ENCODE results near the gene ANKRD35. TPM values are rescaled to one million over a fixed set of nuclear protein-coding genes. Genes with fewer than 3 reads are reported as not detected.
A peak's percentile ranks its signal among the peaks of the same experiment; 100 is the strongest.

The ANKRD35 gene
- total and polyA plus RNA-seq, 9 of the 15 experiments (the other 6 are each of a cell fraction or from before 2014, with no cell fraction given), result 0.07 to 0.14 (median 0.07) TPM; not detected in 5

DNA sequence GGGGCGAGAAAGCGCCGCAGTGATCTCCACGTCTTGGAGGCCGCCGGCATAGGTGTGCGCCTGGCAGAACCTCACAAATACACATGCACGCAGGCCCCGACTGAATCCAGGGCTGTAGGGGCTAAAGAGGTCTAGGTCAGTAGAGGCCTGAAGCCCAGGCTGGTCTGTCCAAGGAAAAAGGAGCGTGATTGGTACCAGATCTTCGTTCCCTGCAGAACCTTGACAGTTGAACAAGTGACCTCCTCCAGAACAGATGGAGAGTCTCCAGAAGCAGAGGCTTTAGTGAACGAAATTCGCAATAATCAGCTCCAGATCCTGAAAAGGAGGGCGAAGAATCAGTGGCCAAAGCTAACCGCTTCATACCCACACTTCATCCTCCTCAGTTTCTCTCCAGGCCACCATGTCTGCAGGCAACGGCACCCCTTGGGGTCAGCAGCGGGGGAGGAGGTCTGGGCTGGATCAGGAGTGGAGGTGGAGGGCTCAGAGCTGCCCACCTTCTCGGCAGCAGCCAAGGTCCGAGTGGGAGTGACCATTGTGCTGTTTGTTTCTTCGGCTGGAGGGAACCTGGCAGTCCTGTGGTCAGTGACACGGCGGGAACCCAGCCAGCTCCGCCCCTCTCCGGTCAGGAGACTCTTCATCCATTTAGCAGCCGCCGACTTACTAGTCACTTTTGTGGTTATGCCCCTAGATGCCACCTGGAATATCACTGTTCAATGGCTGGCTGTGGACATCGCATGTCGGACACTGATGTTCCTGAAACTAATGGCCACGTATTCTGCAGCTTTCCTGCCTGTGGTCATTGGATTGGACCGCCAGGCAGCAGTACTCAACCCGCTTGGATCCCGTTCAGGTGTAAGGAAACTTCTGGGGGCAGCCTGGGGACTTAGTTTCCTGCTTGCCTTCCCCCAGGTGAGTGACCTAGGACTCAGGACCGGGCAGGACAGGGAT is 33.6 kb upstream of the ANKRD35 start (continued):
- TF ChIP-seq HNRNPK (IDR thresholded peaks at IDR 0.05; ENCODE audit: low read depth, low read length, poor library complexity, severe bottlenecking), result no peak
- no peak for TF ChIP-seq HOXB6 (CRISPR knock-in tag; IDR thresholded peaks at IDR 0.05; ENCODE audit: borderline replicate concordance)
- peak; percentile 89; the same call in 1 of the 2 replicates for TF ChIP-seq ZNF12 (CRISPR knock-in tag; IDR thresholded peaks at IDR 0.05)
- TF ChIP-seq NR2C2 (CRISPR knock-in tag; IDR thresholded peaks at IDR 0.05), result no peak
- TF ChIP-seq NR2C2 (tag; IDR thresholded peaks at IDR 0.05), result no peak; the same call in 1 of the 2 replicates
- TF ChIP-seq, protein P1, sequence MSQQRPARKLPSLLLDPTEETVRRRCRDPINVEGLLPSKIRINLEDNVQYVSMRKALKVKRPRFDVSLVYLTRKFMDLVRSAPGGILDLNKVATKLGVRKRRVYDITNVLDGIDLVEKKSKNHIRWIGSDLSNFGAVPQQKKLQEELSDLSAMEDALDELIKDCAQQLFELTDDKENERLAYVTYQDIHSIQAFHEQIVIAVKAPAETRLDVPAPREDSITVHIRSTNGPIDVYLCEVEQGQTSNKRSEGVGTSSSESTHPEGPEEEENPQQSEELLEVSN (IDR thresholded peaks at IDR 0.05; ENCODE audit: borderline replicate concordance in 1 of 2, extremely low read depth in 1 of 2, insufficient read depth in 1 of 2, insufficient read length in 1 of 2, low read depth in 1 of 2, low read length in 1 of 2, poor library complexity in 1 of 2, severe bottlenecking in 1 of 2), result peak; percentile 44 to 62
- 0 out of 3 replicates have a peak, but pooled peaks of 1 of the 2 experiments have one; percentile 7 for TF ChIP-seq CBX3 (IDR thresholded peaks at IDR 0.05; ENCODE audit: borderline replicate concordance in 1 of 2, low read length in 2 of 2)
- TF ChIP-seq CHCHD3 (CRISPR knock-in tag; IDR thresholded peaks at IDR 0.05), result no peak
- TF ChIP-seq, protein P2, sequence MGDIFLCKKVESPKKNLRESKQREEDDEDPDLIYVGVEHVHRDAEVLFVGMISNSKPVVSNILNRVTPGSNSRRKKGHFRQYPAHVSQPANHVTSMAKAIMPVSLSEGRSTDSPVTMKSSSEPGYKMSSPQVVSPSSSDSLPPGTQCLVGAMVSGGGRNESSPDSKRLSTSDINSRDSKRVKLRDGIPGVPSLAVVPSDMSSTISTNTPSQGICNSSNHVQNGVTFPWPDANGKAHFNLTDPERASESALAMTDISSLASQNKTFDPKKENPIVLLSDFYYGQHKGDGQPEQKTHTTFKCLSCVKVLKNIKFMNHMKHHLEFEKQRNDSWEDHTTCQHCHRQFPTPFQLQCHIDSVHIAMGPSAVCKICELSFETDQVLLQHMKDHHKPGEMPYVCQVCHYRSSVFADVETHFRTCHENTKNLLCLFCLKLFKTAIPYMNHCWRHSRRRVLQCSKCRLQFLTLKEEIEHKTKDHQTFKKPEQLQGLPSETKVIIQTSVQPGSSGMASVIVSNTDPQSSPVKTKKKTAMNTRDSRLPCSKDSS (IDR thresholded peaks at IDR 0.05; ENCODE audit: low read depth, partially characterized antibody), result no peak
- no peak for TF ChIP-seq ELF4 (CRISPR knock-in tag; IDR thresholded peaks at IDR 0.05)
- TF ChIP-seq, protein P3, sequence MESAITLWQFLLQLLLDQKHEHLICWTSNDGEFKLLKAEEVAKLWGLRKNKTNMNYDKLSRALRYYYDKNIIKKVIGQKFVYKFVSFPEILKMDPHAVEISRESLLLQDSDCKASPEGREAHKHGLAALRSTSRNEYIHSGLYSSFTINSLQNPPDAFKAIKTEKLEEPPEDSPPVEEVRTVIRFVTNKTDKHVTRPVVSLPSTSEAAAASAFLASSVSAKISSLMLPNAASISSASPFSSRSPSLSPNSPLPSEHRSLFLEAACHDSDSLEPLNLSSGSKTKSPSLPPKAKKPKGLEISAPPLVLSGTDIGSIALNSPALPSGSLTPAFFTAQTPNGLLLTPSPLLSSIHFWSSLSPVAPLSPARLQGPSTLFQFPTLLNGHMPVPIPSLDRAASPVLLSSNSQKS (CRISPR knock-in tag; IDR thresholded peaks at IDR 0.05), result no peak
- TF ChIP-seq MCM3 (IDR thresholded peaks at IDR 0.05), result no peak
- TF ChIP-seq, protein P4, sequence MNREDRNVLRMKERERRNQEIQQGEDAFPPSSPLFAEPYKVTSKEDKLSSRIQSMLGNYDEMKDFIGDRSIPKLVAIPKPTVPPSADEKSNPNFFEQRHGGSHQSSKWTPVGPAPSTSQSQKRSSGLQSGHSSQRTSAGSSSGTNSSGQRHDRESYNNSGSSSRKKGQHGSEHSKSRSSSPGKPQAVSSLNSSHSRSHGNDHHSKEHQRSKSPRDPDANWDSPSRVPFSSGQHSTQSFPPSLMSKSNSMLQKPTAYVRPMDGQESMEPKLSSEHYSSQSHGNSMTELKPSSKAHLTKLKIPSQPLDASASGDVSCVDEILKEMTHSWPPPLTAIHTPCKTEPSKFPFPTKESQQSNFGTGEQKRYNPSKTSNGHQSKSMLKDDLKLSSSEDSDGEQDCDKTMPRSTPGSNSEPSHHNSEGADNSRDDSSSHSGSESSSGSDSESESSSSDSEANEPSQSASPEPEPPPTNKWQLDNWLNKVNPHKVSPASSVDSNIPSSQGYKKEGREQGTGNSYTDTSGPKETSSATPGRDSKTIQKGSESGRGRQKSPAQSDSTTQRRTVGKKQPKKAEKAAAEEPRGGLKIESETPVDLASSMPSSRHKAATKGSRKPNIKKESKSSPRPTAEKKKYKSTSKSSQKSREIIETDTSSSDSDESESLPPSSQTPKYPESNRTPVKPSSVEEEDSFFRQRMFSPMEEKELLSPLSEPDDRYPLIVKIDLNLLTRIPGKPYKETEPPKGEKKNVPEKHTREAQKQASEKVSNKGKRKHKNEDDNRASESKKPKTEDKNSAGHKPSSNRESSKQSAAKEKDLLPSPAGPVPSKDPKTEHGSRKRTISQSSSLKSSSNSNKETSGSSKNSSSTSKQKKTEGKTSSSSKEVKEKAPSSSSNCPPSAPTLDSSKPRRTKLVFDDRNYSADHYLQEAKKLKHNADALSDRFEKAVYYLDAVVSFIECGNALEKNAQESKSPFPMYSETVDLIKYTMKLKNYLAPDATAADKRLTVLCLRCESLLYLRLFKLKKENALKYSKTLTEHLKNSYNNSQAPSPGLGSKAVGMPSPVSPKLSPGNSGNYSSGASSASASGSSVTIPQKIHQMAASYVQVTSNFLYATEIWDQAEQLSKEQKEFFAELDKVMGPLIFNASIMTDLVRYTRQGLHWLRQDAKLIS (CRISPR knock-in tag; IDR thresholded peaks at IDR 0.05), result no peak
- TF ChIP-seq KHSRP (IDR thresholded peaks at IDR 0.05), result 0 out of 2 replicates have a peak, but pooled peaks have one; percentile 7
- no peak for TF ChIP-seq HDGF (IDR thresholded peaks at IDR 0.05)
- no peak for TF ChIP-seq ZEB2 (IDR thresholded peaks at IDR 0.05)
- TF ChIP-seq SIN3A (IDR thresholded peaks at IDR 0.05; ENCODE audit: borderline replicate concordance in 2 of 2, control insufficient read depth in 1 of 2, low read depth in 2 of 2, low read length in 2 of 2), result peak; percentile 10 to 50; a peak in 2 of 4 replicates
- TF ChIP-seq ERF (CRISPR knock-in tag; IDR thresholded peaks at IDR 0.05), result no peak
- no peak for TF ChIP-seq EZH2 (IDR thresholded peaks at IDR 0.05; ENCODE audit: borderline replicate concordance, low read depth, low read length)
- no peak for TF ChIP-seq ESRRB (CRISPR knock-in tag; IDR thresholded peaks at IDR 0.05; ENCODE audit: borderline replicate concordance)
